MM.1S (cell line): ENCODE data around the gene GOSR2.

Experiments
- EZH2phosphoT487 ChIP-seq: fragments of 300-600 bp; sonication (generic); IDR thresholded peaks from 2 replicates; pipeline ENCODE4 v1.6.1; 2018; ENCODE audit warnings: antibody characterized with exemption, low read length
- TF ChIP-seq, protein P1 (sequence below): fragments of 300-600 bp; sonication (generic); IDR thresholded peaks from 2 replicates; pipeline ENCODE4 v1.5.1; 2016; ENCODE audit warnings: antibody characterized with exemption, low read length, mixed read lengths

DNA sequence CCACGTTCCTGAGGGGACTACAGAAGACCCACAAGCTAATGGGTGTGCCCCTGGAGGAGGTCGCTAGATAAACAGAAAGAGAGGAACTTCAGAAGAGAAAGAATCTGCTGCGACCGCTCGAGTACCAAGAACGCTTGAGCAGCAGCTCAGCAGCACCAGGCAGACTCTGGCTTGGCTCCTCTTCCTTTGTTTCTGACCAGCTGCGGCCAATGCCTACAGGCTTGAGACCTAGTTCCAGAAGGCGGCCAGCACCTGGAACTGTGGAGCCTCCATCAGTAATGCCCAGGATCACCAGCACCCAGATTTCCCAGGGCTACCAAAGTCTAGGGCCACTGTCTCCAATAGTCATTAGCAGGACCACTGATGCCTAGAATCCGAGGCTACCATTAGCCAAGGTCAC, 26.0 kb upstream of the GOSR2 start:
- TF ChIP-seq, protein P1, sequence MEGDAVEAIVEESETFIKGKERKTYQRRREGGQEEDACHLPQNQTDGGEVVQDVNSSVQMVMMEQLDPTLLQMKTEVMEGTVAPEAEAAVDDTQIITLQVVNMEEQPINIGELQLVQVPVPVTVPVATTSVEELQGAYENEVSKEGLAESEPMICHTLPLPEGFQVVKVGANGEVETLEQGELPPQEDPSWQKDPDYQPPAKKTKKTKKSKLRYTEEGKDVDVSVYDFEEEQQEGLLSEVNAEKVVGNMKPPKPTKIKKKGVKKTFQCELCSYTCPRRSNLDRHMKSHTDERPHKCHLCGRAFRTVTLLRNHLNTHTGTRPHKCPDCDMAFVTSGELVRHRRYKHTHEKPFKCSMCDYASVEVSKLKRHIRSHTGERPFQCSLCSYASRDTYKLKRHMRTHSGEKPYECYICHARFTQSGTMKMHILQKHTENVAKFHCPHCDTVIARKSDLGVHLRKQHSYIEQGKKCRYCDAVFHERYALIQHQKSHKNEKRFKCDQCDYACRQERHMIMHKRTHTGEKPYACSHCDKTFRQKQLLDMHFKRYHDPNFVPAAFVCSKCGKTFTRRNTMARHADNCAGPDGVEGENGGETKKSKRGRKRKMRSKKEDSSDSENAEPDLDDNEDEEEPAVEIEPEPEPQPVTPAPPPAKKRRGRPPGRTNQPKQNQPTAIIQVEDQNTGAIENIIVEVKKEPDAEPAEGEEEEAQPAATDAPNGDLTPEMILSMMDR = no peak
- no peak for TF ChIP-seq EZH2phosphoT487
